Activated CD8-positive, alpha-beta T cell treated with anti-CD3 and anti-CD28 coated beads, Interleukin-2, amount 10 ng/mL, durations not matched to agents 7 days and 5 days (primary cell): Measurements from ENCODE around the gene RBM22. TPM values are rescaled to one million over a fixed set of nuclear protein-coding genes. Genes with fewer than 3 reads are reported as not detected.

ENCODE experiments used
- ATAC-seq: fragments of 150-1000 bp; cut with Tn5 transposase; one replicate; pipeline ENCODE4 v1.10.0; 2021; ENCODE audit warnings: moderate library complexity
- CTCF ChIA-PET: fragments of 350-600 bp; sonication (Branson Sonifier 250); formaldehyde crosslinking; loops from one replicate; lab custom pipeline; 2021; ENCODE audit warnings: antibody characterized with exemption; lab: Charles Lee
- POLR2A ChIA-PET: fragments of 350-600 bp; sonication (Branson Sonifier 250); formaldehyde crosslinking; loops from one replicate; lab custom pipeline; 2021; ENCODE audit warnings: antibody characterized with exemption; lab: Charles Lee
- DNase-seq: peaks from one replicate; pipeline ENCODE4 v3.0.0-alpha.2; 2020
- H3K27ac Mint-ChIP-seq: one replicate; pipeline ENCODE4 v1.8.0; 2021; ENCODE audit warnings: mild to moderate bottlenecking, mixed read lengths
- H3K27me3 Mint-ChIP-seq: one replicate; pipeline ENCODE4 v1.8.0; 2021; ENCODE audit warnings: low read depth, mixed read lengths
- H3K36me3 Mint-ChIP-seq: one replicate; pipeline ENCODE4 v1.8.0; 2021; ENCODE audit warnings: low read depth, mixed read lengths
- H3K4me1 Mint-ChIP-seq: one replicate; pipeline ENCODE4 v1.8.0; 2021; ENCODE audit warnings: low read depth, mixed read lengths
- H3K4me3 Mint-ChIP-seq: one replicate; pipeline ENCODE4 v1.8.0; 2021; ENCODE audit warnings: mild to moderate bottlenecking, mixed read lengths
- H3K9me3 Mint-ChIP-seq: one replicate; pipeline ENCODE4 v1.8.0; 2022; ENCODE audit warnings: mixed read lengths; ENCODE audit not compliant: insufficient read depth
- total RNA-seq, 2 experiments: library from RNA; stranded (reverse); gene quantifications; one replicate each; pipeline ENCODE4 v1.2.3, GENCODE V29; 2021

Gene RBM22
- total RNA-seq, 2 experiments from 2014 or later, result 64.0 to 65.2 TPM

DNA sequence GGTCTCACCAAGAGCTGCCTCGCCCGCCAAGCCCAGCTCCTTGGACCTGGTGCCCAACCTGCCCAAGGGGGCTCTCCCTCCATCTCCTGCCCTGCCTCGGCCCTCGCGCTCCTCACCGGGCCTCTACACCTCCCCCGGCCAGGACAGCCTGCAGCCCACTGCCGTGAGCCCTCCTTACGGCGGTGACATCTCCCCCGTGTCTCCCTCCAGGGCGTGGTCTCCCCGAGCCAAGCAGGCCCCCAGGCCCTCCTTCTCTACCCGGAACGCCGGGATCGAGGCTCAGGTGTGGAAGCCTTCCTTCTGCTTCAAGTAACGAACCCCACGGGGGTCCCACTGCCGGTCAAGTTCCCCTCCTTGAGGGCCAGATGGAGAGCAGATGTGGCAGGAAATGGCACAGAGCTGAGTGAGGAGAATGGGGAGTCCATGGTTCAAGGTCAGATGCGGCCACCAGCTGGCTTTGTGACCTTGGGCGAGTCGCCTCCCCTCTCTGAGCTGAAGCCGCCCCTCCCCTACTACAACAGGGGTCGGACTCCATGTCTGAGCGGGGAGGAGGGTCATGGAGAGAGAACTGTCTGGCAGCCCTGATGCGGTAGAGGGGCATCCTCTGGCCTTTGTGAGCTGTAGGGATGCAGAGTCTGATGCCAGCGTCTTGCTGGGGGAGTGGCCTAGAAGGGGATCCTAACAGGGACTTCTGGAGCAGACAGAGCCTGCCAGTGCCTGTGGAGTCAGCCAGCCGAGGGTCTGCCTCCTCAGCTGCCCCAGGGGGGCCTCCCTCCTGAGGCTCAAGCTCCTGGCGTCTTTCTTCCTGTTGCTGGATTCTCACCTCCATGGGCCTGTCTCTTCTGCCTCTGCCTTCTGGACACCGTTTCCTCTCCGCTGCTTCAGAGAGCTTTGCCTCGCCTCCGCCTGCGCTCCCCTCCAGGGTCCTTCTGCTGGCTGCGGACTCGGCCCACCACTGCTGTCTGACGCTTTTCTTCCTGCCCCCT is 50.5 kb downstream of the RBM22 start:
- no peak overlapping the region for H3K27ac Mint-ChIP-seq
- POLR2A ChIA-PET, result no interaction called here
- no peaks in the 10 kb centered on the region for H3K9me3 Mint-ChIP-seq
- H3K4me3 Mint-ChIP-seq, result no peak overlapping the region
- ATAC-seq (no peak), DNase-seq (no peak)
- no peaks in the 10 kb centered on the region for H3K36me3 Mint-ChIP-seq
- CTCF ChIA-PET, result interaction anchor here (0.7 to 0.8 kb wide), 2 partner anchors 90 to 196 kb away, joined by 3 read pairs; partner anchors contain the start of gene IRGM
- H3K27me3 Mint-ChIP-seq, result no peaks in the 10 kb centered on the region
- no peaks in the 10 kb centered on the region for H3K4me1 Mint-ChIP-seq

DNA sequence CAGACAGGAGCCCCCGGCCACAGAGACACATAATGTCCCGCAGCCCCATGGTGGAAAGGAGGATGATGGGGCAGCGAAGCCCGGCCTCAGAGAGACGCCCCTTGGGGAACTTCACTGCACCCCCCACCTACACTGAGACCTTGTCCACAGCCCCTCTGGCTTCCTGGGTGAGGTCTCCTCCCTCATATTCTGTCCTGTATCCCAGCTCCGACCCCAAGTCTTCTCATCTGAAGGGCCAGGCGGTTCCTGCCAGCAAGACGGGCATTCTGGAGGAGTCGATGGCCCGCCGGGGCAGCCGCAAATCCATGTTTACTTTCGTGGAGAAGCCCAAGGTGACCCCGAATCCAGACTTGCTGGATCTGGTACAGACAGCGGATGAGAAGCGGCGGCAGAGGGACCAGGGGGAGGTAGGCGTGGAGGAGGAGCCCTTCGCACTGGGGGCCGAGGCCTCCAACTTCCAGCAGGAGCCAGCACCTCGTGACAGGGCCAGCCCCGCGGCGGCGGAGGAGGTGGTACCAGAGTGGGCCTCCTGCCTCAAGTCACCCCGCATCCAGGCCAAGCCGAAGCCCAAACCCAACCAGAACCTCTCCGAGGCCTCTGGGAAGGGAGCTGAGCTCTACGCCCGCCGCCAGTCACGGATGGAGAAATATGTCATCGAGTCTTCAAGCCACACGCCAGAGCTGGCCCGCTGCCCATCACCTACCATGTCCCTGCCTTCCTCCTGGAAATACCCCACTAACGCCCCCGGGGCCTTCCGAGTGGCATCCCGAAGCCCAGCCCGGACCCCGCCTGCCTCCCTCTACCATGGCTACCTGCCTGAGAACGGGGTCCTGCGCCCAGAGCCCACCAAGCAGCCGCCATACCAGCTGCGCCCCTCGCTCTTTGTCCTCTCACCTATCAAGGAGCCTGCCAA is 51.5 kb downstream of the RBM22 start:
- H3K9me3 Mint-ChIP-seq, result no peaks in the 10 kb centered on the region
- no peaks in the 10 kb centered on the region for H3K4me1 Mint-ChIP-seq
- ChIA-PET POLR2A (no interaction called here), CTCF (no interaction called here)
- H3K4me3 Mint-ChIP-seq, result no peak overlapping the region
- no peak for ATAC-seq
- no peak overlapping the region for H3K27ac Mint-ChIP-seq
- no peaks in the 10 kb centered on the region for H3K27me3 Mint-ChIP-seq
- H3K36me3 Mint-ChIP-seq, result no peaks in the 10 kb centered on the region
- no peak for DNase-seq

DNA sequence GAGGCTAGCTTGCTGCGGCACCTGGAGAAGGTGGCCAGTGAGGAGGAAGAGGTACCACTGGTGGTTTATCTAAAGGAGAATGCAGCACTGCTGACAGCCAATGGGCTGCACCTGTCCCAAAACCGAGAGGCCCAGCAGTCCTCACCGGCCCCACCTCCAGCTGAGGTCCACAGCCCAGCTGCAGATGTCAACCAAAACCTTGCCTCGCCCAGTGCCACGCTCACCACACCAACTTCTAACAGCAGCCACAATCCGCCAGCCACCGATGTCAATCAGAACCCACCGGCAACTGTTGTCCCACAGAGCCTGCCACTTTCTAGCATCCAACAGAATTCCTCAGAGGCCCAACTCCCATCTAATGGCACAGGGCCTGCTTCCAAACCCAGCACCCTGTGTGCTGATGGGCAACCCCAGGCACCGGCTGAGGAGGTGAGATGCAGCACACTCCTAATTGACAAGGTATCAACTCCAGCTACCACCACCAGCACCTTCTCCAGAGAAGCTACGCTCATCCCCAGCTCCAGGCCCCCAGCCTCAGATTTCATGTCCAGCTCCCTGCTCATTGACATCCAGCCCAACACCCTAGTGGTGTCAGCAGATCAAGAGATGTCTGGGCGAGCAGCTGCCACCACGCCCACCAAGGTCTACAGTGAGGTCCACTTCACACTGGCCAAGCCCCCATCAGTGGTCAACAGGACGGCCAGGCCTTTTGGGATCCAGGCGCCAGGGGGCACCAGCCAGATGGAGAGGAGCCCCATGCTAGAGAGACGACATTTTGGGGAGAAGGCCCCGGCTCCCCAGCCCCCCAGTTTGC is 52.4 kb downstream of the RBM22 start:
- H3K4me1 Mint-ChIP-seq, result no peaks in the 10 kb centered on the region
- no peaks in the 10 kb centered on the region for H3K9me3 Mint-ChIP-seq
- ChIA-PET POLR2A (no interaction called here), CTCF (no interaction called here)
- ATAC-seq, result no peak
- no peak for DNase-seq
- H3K36me3 Mint-ChIP-seq, result no peaks in the 10 kb centered on the region
- no peak overlapping the region for H3K4me3 Mint-ChIP-seq
- H3K27me3 Mint-ChIP-seq, result no peaks in the 10 kb centered on the region
- no peak overlapping the region for H3K27ac Mint-ChIP-seq

DNA sequence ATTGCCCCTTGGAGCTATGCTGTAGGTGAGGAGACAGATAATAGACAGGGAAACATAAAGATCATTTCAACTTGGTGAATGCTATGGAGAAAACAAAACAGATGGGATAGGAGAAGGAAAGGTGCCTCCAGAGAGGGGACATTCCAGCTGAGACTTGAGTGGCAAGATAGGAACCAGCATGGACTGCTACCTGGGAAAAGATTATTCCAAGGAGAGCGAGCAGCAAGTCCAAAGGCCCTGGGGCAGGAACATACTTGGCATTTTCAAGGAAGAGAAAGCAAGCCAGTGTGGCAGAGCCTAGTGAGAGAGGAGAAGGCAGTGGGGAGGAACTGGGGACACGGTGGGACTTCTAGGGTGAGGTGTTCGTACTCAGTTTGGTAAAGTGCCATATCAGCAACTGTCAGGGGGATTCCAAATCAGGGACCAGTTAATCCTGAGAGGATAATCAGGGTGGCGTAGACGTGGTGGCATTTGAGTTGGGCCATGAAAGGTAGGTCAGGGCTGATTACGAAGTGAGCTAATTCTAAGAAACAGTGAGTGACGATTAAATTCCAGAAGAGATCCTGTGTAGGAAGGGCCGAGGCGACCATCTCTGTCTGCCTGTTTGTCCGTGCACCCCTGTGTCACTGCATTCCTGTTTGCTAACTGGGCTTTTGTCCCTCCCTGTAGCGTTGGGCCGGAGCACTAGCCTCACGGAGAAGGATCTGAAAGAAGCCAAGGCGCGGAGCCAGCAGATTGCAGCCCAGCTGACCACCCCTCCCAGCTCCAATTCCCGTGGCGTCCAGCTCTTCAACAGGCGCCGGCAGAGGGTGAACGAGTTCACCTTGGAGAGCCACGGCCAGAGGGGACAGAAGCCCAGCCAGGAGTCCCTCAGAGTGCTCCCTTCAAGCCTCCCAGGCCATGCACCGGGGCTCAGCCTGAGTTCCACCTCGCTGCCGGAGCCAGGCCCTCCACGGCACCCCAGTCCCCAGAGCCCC is 53.3 kb downstream of the RBM22 start:
- no peak overlapping the region for H3K27ac Mint-ChIP-seq
- no peak for ATAC-seq
- no peaks in the 10 kb centered on the region for H3K4me1 Mint-ChIP-seq
- no peak for DNase-seq
- no peaks in the 10 kb centered on the region for H3K36me3 Mint-ChIP-seq
- POLR2A ChIA-PET, result no interaction called here
- no peaks in the 10 kb centered on the region for H3K9me3 Mint-ChIP-seq
- H3K4me3 Mint-ChIP-seq, result no peak overlapping the region
- no peaks in the 10 kb centered on the region for H3K27me3 Mint-ChIP-seq
- CTCF ChIA-PET, result no interaction called here

DNA sequence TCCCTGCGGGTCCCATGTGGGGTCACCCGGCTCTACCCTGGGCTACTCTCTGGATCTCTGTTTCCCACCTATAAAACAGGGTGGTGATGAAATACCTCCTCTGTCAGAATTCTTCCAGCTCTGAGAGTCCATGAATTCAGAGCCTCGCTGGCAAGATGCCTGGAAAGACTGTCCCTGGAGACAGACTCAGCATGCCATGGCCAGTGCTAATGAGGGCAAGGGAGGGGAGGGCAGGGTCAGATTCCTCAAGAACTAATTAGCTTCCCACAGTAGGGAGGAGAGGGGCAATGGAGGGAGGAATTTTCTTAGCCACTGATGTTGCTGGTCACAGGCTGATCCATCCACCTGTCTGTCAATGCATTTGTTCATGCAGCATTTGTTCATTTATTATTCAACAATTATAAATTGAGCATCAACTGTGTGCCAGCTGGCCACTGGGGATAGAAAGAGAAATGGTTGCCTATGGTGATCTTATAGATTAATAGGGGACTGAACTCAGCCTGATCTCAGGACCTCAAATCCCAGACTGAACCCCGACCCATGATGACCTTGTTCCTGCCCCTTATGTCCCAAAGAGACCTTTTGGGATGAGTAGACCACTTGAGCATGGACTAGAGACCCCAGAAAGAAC is 55.7 kb downstream of the RBM22 start:
- ChIA-PET POLR2A (no interaction called here), CTCF (interaction anchor here (1.7 kb wide), 1 partner anchor 11 kb away, joined by 3 read pairs; no protein-coding TSS in a partner anchor)
- ATAC-seq, result no peak
- no peak for DNase-seq
- H3K27ac Mint-ChIP-seq, result no peak overlapping the region
- H3K36me3 Mint-ChIP-seq, result no peaks in the 10 kb centered on the region
- no peak overlapping the region for H3K4me3 Mint-ChIP-seq
- H3K27me3 Mint-ChIP-seq, result no peaks in the 10 kb centered on the region
- no peaks in the 10 kb centered on the region for H3K9me3 Mint-ChIP-seq
- H3K4me1 Mint-ChIP-seq, result no peaks in the 10 kb centered on the region

DNA sequence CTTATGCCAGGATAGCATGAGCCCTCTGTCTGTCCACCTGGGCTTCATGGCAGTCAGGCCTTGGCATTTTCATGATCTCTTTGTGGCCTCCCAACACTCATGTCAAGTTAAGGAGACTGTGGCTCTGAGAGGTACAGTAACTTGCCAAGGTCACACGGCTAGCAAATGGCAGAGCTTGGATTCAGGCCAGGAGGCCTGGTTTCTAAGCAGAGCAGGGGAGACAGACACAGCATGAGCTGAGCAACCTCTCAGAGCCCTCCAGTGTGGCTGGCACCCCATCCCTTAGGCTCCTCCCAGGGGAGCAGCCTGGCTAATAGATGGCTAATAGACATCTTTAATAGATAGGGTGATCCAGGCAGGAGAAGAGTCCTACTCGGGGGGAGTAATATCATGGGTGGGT is 56.3 kb downstream of the RBM22 start:
- H3K36me3 Mint-ChIP-seq, result no peaks in the 10 kb centered on the region

DNA sequence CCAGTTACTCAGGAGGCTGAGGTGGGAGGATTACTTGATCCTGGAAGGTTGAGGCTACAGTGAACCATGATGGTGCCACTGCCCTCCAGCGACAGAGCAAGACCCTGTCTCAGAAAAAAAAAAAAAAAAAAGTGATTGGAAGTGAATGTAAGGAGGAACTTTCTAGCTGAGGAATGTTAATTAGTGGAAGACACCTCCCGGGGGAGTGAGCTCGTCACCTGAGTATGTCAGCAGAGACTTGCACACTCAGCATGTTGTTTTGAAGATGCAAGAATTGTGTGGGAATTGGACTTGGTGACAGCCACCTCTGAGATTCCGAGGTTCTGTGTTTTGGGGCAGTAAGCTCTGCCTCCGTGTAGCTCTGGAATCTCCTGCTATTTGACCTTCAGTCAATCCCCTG is 56.8 kb downstream of the RBM22 start:
- ATAC-seq, result no peak

More for the DNA sequence above, 56.3 kb downstream of the RBM22 start:
- Mint-ChIP-seq H3K9me3 (no peaks in the 10 kb centered on the region), H3K27me3 (no peaks in the 10 kb centered on the region), H3K4me1 (no peaks in the 10 kb centered on the region), H3K4me3 (no peak overlapping the region), H3K27ac (no peak overlapping the region)
- DNase-seq (no peak), ATAC-seq (no peak)
- POLR2A ChIA-PET, result no interaction called here
- CTCF ChIA-PET, result interaction anchor here (1.2 to 1.7 kb wide), 2 partner anchors 11 to 185 kb away, joined by 3 read pairs; no protein-coding TSS in a partner anchor

DNA sequence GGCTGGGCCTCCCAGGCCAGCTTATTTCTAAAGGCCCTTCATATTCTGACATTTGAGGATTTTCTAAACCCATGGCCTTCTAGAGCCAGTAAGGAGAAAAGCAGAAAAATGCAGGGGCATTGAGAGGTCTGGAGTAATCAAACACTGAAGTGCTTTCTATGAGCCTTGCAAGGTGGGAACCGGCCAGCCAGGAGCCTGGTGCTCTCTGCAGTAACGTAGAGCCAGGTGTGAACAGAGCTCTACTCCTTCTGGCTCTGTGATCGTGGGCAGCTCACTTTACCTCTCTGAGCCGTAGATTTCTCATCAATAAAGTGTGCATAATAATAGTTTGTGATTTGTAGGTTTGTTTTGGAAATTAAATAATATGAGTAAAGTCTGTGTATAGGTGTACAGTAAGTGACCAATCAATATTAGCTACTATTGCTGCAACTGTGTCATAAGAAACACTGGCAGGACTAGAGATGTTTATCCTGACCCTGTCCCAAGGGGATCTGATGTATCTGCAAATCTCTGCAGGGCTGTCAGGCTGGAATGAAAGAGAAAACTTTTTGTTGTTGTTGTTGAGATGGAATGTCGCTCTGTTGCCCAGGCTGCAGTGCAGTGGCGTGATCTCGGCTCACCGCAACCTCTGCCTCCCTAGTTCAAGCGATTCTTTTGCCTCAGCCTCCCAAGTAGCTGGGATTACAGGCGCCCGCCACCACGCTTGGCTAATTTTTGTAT is 57.7 kb downstream of the RBM22 start:
- ATAC-seq, result no peak
- Mint-ChIP-seq H3K36me3 (no peaks in the 10 kb centered on the region), H3K27me3 (peaks cover 1% of the 10 kb centered on the region), H3K4me1 (no peaks in the 10 kb centered on the region), H3K9me3 (no peaks in the 10 kb centered on the region), H3K27ac (no peak overlapping the region), H3K4me3 (no peak overlapping the region)
- POLR2A ChIA-PET, result no interaction called here
- CTCF ChIA-PET, result interaction anchor here (0.9 to 1.7 kb wide), 4 partner anchors 11 to 184 kb away, joined by 3 to 4 read pairs (median 3); no protein-coding TSS in a partner anchor
- no peak for DNase-seq

More for the DNA sequence above, 56.8 kb downstream of the RBM22 start:
- Mint-ChIP-seq H3K36me3 (no peaks in the 10 kb centered on the region), H3K4me3 (no peak overlapping the region), H3K27me3 (no peaks in the 10 kb centered on the region), H3K27ac (no peak overlapping the region), H3K9me3 (no peaks in the 10 kb centered on the region), H3K4me1 (no peaks in the 10 kb centered on the region)
- CTCF ChIA-PET, result interaction anchor here (1.2 to 1.7 kb wide), 2 partner anchors 12 to 185 kb away, joined by 3 read pairs; no protein-coding TSS in a partner anchor
- POLR2A ChIA-PET, result no interaction called here
- DNase-seq, result no peak

DNA sequence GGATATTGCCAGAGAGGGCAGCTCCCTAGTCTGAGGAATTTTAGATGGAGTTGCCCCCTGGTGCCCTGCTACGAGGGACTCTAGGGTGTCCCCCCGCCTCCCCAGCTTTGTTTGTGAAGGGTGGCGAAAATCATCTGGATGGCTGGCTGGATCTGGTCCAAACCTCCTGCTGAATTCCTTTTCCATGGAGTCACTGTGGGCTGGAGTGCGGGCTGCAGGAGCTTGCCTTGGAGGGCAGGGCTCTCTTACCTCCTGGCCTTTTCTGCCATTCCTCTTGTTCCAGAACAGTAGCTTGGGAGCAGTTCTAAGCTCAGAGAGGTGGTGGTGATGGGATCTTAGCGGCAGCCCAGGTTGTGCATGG is 58.3 kb downstream of the RBM22 start:
- Mint-ChIP-seq H3K4me1 (no peaks in the 10 kb centered on the region), H3K4me3 (no peak overlapping the region), H3K9me3 (no peaks in the 10 kb centered on the region), H3K36me3 (no peaks in the 10 kb centered on the region), H3K27me3 (peaks cover 3% of the 10 kb centered on the region), H3K27ac (no peak overlapping the region)
- CTCF ChIA-PET, result interaction anchor here (0.9 to 1.0 kb wide), 2 partner anchors 12 to 81 kb away, joined by 3 to 4 read pairs; no protein-coding TSS in a partner anchor
- DNase-seq (no peak), ATAC-seq (no peak)
- POLR2A ChIA-PET, result no interaction called here
